Measurements from ENCODE around the gene TEX13B. TPM values are rescaled to one million over a fixed set of nuclear protein-coding genes. Genes with fewer than 3 reads are reported as not detected.

Gene TEX13B, protein sequence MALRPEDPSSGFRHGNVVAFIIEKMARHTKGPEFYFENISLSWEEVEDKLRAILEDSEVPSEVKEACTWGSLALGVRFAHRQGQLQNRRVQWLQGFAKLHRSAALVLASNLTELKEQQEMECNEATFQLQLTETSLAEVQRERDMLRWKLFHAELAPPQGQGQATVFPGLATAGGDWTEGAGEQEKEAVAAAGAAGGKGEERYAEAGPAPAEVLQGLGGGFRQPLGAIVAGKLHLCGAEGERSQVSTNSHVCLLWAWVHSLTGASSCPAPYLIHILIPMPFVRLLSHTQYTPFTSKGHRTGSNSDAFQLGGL
- not detected in 5 replicates for total RNA-seq (2022; extraction: Qiagen RNA extraction; ENCODE audit: low read depth)

DNA sequence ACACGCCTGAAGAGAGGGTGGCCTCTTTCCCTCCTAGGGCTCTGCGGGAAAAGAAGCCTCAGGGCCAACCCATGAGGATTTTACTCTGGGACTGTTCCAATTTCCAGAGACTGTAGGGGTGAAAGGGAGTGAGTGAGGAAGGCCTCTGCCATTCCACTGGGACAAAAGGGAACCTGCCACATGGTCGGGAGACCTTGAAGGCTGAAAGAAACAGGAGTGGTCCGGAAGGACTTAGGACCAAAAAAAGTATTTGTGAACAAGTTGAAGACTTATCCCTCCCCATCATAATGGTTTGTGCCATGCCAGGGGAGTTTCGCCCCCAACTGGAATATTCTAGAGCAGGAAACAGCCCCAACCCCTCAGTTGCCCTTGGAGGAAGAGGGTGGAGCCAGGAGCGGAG is at the start of gene TEX13B:
Gene TEX13B, minus strand, starts transcription at position 15 of the 400 bp plus-strand sequence. CDS start 243 bp downstream, outside the sequence.

Other genes with a start within 250 kb of the TEX13B start
- gene TSC22D3, start 206.6 kb downstream of the TEX13B start, total RNA-seq (2022; extraction: Qiagen RNA extraction; ENCODE audit: low read depth), result 77.2 to 95.4 TPM (median 90.2 TPM) in 5 replicates
- not detected in 5 replicates for gene NCBP2L, start 204.6 kb downstream of the TEX13B start, total RNA-seq (2022; extraction: Qiagen RNA extraction; ENCODE audit: low read depth)
- 6.4 to 10.3 TPM (median 8.5 TPM) in 5 replicates for gene MID2, start 156.5 kb downstream of the TEX13B start, total RNA-seq (2022; extraction: Qiagen RNA extraction; ENCODE audit: low read depth)
- 0.33 to 0.59 TPM (median 0.47 TPM) in 5 replicates for gene VSIG1, start 62.7 kb upstream of the TEX13B start, total RNA-seq (2022; extraction: Qiagen RNA extraction; ENCODE audit: low read depth)
- 64.3 to 88.4 TPM (median 75.3 TPM) in 5 replicates for gene PSMD10, start 109.2 kb upstream of the TEX13B start, total RNA-seq (2022; extraction: Qiagen RNA extraction; ENCODE audit: low read depth)
- 7.5 to 10.0 TPM (median 8.2 TPM) in 5 replicates for gene ATG4A, start 109.4 kb upstream of the TEX13B start, total RNA-seq (2022; extraction: Qiagen RNA extraction; ENCODE audit: low read depth)